Tibial nerve (tissue), 4 donors: Measurements from ENCODE around the gene GPAT2. TPM values are rescaled to one million over a fixed set of nuclear protein-coding genes. Genes with fewer than 3 reads are reported as not detected.
A peak's percentile ranks its signal among the peaks of the same experiment; 100 is the strongest.
"Not testable (repeated sequence)": the region's sequence is repeated elsewhere in the genome, so short reads cannot be mapped to it uniquely, and the experiment has no call there.

Source experiments
- DNase-seq, 2 donors: peaks; one replicate each; pipeline ENCODE4 v3.0.0-alpha.2; 2019; ENCODE audit warnings: low spot score in 2 of 2
- H3K27ac ChIP-seq, 4 donors: fragments of 200-600 bp; sonication (generic) in 3 of 4; one replicate each; pipeline ENCODE4 v1.5.1; 2017 to 2019; ENCODE audit warnings: mild to moderate bottlenecking in 1 of 4
- H3K27me3 ChIP-seq, 2 donors: fragments of 200-600 bp; sonication (generic) in 1 of 2; one replicate each; pipeline versions ENCODE4 v1.5.1 to v1.6.0; 2017 to 2019
- H3K36me3 ChIP-seq, 3 donors: fragments of 200-600 bp; sonication (generic); one replicate each; pipeline ENCODE4 v1.5.1; 2018 to 2019
- H3K4me1 ChIP-seq, 4 donors: fragments of 200-600 bp; sonication (generic) in 3 of 4; one replicate each; pipeline ENCODE4 v1.5.1; 2017 to 2019
- H3K4me3 ChIP-seq, 4 donors: fragments of 200-600 bp; sonication (generic) in 3 of 4; one replicate each; pipeline ENCODE4 v1.5.1; 2017 to 2019; ENCODE audit warnings: mild to moderate bottlenecking in 1 of 4, moderate library complexity in 1 of 4
- H3K9me3 ChIP-seq, 4 donors: fragments of 200-600 bp; sonication (generic) in 3 of 4; one replicate each; pipeline ENCODE4 v1.5.1; 2017 to 2019
- CTCF ChIP-seq, 5 experiments: fragments of 200-600 bp in 3 of 5; fragments of 450-650 bp in 2 of 5; sonication (generic) in 3 of 5; IDR thresholded peaks; one replicate each; pipeline ENCODE4 v1.5.1; 2016 to 2019; ENCODE audit warnings: antibody characterized with exemption in 5 of 5, mild to moderate bottlenecking in 3 of 5, moderate library complexity in 2 of 5
- EP300 ChIP-seq, 2 donors: sonication (generic); formaldehyde crosslinking; IDR thresholded peaks; one replicate each; pipeline ENCODE4 v1.6.1; 2017; ENCODE audit warnings: antibody characterized with exemption in 2 of 2, mild to moderate bottlenecking in 1 of 2
- POLR2A ChIP-seq, 2 donors: fragments of 450-650 bp; IDR thresholded peaks; one replicate each; pipeline ENCODE4 v1.6.1; 2017; ENCODE audit warnings: antibody characterized with exemption in 2 of 2, mild to moderate bottlenecking in 2 of 2, moderate library complexity in 2 of 2
- WGBS, 2 donors: methylation state at CpG; one replicate each; pipeline ENCODE4 v1.1.5; 2018; 5-methylcytosine and 5-hydroxymethylcytosine counted together
- total RNA-seq, 4 donors: library from RNA; depleted of rRNA; stranded (reverse); fragments of >200 nt; gene quantifications; one replicate each; pipeline ENCODE4 v1.1.0, GENCODE V29; 2016

Gene GPAT2, protein sequence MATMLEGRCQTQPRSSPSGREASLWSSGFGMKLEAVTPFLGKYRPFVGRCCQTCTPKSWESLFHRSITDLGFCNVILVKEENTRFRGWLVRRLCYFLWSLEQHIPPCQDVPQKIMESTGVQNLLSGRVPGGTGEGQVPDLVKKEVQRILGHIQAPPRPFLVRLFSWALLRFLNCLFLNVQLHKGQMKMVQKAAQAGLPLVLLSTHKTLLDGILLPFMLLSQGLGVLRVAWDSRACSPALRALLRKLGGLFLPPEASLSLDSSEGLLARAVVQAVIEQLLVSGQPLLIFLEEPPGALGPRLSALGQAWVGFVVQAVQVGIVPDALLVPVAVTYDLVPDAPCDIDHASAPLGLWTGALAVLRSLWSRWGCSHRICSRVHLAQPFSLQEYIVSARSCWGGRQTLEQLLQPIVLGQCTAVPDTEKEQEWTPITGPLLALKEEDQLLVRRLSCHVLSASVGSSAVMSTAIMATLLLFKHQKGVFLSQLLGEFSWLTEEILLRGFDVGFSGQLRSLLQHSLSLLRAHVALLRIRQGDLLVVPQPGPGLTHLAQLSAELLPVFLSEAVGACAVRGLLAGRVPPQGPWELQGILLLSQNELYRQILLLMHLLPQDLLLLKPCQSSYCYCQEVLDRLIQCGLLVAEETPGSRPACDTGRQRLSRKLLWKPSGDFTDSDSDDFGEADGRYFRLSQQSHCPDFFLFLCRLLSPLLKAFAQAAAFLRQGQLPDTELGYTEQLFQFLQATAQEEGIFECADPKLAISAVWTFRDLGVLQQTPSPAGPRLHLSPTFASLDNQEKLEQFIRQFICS
- 10 to 100 TPM in 1 of 4 donors, 1 to 10 TPM in 3; 4.2 to 12.4 (median 6.4) TPM for total RNA-seq

DNA sequence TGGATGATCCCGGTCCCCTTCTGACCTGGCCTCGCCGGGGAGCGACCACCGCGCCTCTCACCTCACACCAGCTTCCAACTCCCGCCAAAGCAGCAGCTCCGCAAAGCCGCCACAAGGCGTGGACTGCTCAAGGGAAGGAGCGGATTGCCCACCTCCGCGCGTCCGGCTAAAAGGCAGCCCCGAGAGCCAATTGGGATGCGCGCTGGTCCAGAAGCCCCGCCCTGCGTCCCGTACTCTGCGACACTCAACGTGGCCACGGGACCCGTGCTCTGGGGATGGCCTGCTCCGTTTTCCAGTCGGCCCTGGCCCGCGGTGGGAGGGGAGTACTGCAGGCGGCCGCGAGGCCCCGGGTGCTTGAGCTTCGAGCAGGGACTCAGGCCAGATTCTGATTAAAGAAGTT lies at the start of gene GPAT2:
TSS of gene GPAT2 (minus strand) at position 125 of the 400 bp plus-strand sequence. CDS start 2,557 bp downstream, outside the sequence.
- WGBS, 2 donors = no CpG with 5 or more reads among the region's 34 CpGs
- not testable (repeated sequence) for H3K27me3 ChIP-seq, DNase-seq, H3K4me3 ChIP-seq, H3K36me3 ChIP-seq, H3K27ac ChIP-seq, H3K4me1 ChIP-seq, H3K9me3 ChIP-seq

DNA sequence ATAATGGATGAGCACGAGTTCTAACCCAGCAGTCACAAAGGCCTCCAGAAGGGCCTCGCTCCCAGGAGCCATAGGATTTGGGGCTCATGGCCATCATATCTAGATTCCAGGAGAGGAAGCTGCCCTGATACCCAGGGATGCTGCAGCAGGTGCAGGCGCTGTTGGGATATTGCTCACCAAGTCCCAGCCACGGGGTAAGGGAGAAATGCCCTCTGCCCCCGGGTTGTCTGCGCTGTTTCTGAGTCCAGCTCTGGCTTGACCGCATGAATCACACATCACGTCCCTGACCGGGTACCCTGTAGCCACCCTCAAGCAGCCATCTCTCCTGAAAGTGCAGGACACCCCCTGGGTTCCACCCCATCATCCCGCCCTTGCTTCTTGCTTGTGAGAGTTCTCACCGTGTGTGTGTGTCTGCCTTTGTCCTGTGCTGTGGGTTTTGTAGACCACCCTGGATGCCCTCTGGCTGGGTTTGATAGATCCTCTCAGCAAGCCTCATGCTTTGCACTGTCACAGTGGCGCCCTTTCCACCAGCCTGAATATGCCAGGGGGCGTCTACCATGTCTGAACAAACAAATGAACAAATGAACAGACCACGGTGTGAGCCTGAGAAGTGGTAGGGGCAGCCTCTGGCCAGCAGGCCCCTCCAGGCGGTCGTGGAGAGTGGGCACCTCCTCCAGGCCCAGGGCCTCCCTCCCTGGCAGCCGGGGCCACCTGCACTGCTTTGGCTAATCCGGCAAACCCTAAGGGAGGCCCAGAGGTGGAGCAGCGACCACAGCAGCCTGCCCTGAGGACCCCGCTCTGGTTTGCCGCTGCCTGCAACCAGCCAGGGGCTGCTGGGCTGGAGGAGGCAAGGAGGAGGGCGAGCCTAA lies 49.5 kb upstream of the GPAT2 start:
- H3K27me3 ChIP-seq = no peaks in the 10 kb centered on the region
- peak in 1 of 2 donors; percentile 2 for DNase-seq
- no peaks in the 10 kb centered on the region for H3K9me3 ChIP-seq
- H3K4me3 ChIP-seq = no peak overlapping the region
- no peaks in the 10 kb centered on the region for H3K36me3 ChIP-seq
- H3K4me1 ChIP-seq = peaks cover 0 to 14% (median 6%) of the 10 kb centered on the region in 4 donors
- 85 to 87% methylated on average over 17 to 22 of the region's 22 CpGs for WGBS, 2 donors
- TF ChIP-seq POLR2A (IDR thresholded peaks at IDR 0.05) (no peak), EP300 (IDR thresholded peaks at IDR 0.05) (no peak), CTCF (IDR thresholded peaks at IDR 0.05) (no peak)
- H3K27ac ChIP-seq = no peak overlapping the region

DNA sequence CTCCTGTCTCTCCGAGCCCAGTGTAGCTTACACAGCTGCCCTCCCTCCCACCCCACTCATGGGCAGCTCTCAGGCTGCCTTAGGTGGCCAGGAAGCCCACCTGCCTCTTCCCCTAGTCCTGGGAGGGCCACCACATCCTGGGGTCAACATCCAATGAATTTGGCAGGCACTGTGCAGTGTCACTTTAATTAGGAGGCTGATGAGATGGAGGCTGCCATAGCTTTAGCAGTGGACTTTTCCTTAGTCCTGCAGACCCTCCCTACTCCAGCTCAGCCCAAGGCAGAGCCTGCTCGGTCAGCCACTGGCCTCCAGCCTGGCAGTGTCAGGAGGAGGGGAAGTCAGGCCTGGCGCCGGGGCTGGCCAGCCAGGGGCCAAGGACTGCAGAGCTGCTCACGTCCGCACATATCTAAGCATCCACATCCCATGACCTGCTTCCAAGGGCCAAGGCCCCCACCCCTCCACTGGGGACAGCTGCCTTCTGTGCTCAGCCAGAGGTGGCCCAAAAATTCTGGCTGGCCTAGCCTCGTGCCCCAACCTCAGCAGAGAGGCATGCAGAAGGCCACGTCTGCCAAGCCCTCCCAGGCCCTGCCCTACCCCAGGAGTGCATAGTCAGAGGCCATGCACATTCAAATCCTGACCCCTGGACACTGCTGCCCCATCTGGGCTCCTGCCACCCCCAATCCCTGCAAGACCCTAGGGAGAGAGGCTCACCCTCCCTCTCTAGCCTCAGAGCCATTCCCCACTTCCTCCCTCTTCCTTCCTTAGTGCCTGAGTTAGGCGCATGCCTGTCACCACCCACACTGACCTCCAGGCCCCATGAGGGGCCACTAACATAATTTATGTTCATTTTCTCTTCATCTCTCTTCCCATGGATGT lies 48.6 kb upstream of the GPAT2 start:
- no peak overlapping the region for H3K4me3 ChIP-seq
- H3K27ac ChIP-seq = peak overlapping the region in 1 of 4 donors; percentile 70
- TF ChIP-seq POLR2A (IDR thresholded peaks at IDR 0.05) (no peak), CTCF (IDR thresholded peaks at IDR 0.05) (no peak)
- DNase-seq = peak in 1 of 2 donors; percentile 3
- no peaks in the 10 kb centered on the region for H3K9me3 ChIP-seq
- no peaks in the 10 kb centered on the region for H3K27me3 ChIP-seq
- peaks cover 0 to 14% (median 6%) of the 10 kb centered on the region in 4 donors for H3K4me1 ChIP-seq
- no peaks in the 10 kb centered on the region for H3K36me3 ChIP-seq
- 29 to 48% methylated on average over 6 of the region's 9 CpGs for WGBS, 2 donors

- whole genome bisulfite sequencing, 2 donors = 86% methylated on average over 9 to 14 of the region's 14 CpGs
- Histone ChIP-seq H3K36me3 (no peaks in the 10 kb centered on the region), H3K27me3 (no peaks in the 10 kb centered on the region), H3K9me3 (no peaks in the 10 kb centered on the region), H3K4me1 (peaks cover 0 to 14% (median 6%) of the 10 kb centered on the region in 4 donors), H3K27ac (peak overlapping the region in 1 of 4 donors; percentile 70), H3K4me3 (no peak overlapping the region)
- DNase-seq = peak in 1 of 2 donors; percentile 5
- TF ChIP-seq POLR2A (IDR thresholded peaks at IDR 0.05) (no peak), EP300 (IDR thresholded peaks at IDR 0.05) (no peak), CTCF (IDR thresholded peaks at IDR 0.05) (no peak)
Observed at GRCh38 chr2:96082211-96083063, 47.7 kb upstream of the GPAT2 start.
